ENCODE data around the gene GRK5. TPM values are rescaled to one million over a fixed set of nuclear protein-coding genes. Genes with fewer than 3 reads are reported as not detected.

The GRK5 gene
- total RNA-seq, 1 donor from 2014 or later: 77.6 TPM

GRCh38 chr10:119358567-119358966, 151.2 kb downstream of the GRK5 start:
- peaks cover 5% of the 10 kb centered on the region for H3K4me1 Mint-ChIP-seq (ENCODE audit: low read depth, unreplicated experiment)
- peaks cover 7% of the 10 kb centered on the region for H3K27me3 Mint-ChIP-seq (ENCODE audit: unreplicated experiment)
- no peak overlapping the region for H3K4me3 Mint-ChIP-seq (ENCODE audit: unreplicated experiment)
- H3K27ac Mint-ChIP-seq (ENCODE audit: unreplicated experiment): no peak overlapping the region
- peaks cover 24% of the 10 kb centered on the region for H3K9me3 Mint-ChIP-seq (ENCODE audit: unreplicated experiment)
- TF ChIP-seq CTCF (IDR thresholded peaks at IDR 0.05; ENCODE audit: partially characterized antibody, unreplicated experiment): no peak
- peaks cover 23% of the 10 kb centered on the region for H3K36me3 Mint-ChIP-seq (ENCODE audit: unreplicated experiment)
- no peak for DNase-seq

- H3K27ac Mint-ChIP-seq (ENCODE audit: unreplicated experiment): no peak overlapping the region
- H3K4me1 Mint-ChIP-seq (ENCODE audit: low read depth, unreplicated experiment): peaks cover 9% of the 10 kb centered on the region
- H3K9me3 Mint-ChIP-seq (ENCODE audit: unreplicated experiment): peaks cover 24% of the 10 kb centered on the region
- no peak for DNase-seq
- peaks cover 23% of the 10 kb centered on the region for H3K36me3 Mint-ChIP-seq (ENCODE audit: unreplicated experiment)
- no peak overlapping the region for H3K4me3 Mint-ChIP-seq (ENCODE audit: unreplicated experiment)
- no peak for TF ChIP-seq CTCF (IDR thresholded peaks at IDR 0.05; ENCODE audit: partially characterized antibody, unreplicated experiment)
- H3K27me3 Mint-ChIP-seq (ENCODE audit: unreplicated experiment): peaks cover 7% of the 10 kb centered on the region
These were observed 151.7 kb downstream of the GRK5 start for GRCh38 chr10:119359025-119359424.

GRCh38 chr10:119360181-119360921, 153.0 kb downstream of the GRK5 start:
- Mint-ChIP-seq H3K9me3 (ENCODE audit: unreplicated experiment) (peaks cover 22% of the 10 kb centered on the region), H3K4me1 (ENCODE audit: low read depth, unreplicated experiment) (peaks cover 14% of the 10 kb centered on the region), H3K4me3 (ENCODE audit: unreplicated experiment) (no peak overlapping the region), H3K36me3 (ENCODE audit: unreplicated experiment) (peaks cover 23% of the 10 kb centered on the region), H3K27me3 (ENCODE audit: unreplicated experiment) (peaks cover 7% of the 10 kb centered on the region), H3K27ac (ENCODE audit: unreplicated experiment) (no peak overlapping the region)
- no peak for DNase-seq
- TF ChIP-seq CTCF (IDR thresholded peaks at IDR 0.05; ENCODE audit: partially characterized antibody, unreplicated experiment): no peak

- H3K9me3 Mint-ChIP-seq (ENCODE audit: unreplicated experiment): peaks cover 20% of the 10 kb centered on the region
- no peak for TF ChIP-seq CTCF (IDR thresholded peaks at IDR 0.05; ENCODE audit: partially characterized antibody, unreplicated experiment)
- H3K36me3 Mint-ChIP-seq (ENCODE audit: unreplicated experiment): peaks cover 17% of the 10 kb centered on the region
- DNase-seq: no peak
- no peak overlapping the region for H3K4me3 Mint-ChIP-seq (ENCODE audit: unreplicated experiment)
- no peak overlapping the region for H3K27ac Mint-ChIP-seq (ENCODE audit: unreplicated experiment)
- H3K27me3 Mint-ChIP-seq (ENCODE audit: unreplicated experiment): peaks cover 7% of the 10 kb centered on the region
- H3K4me1 Mint-ChIP-seq (ENCODE audit: low read depth, unreplicated experiment): peaks cover 14% of the 10 kb centered on the region
These were observed 153.7 kb downstream of the GRK5 start for GRCh38 chr10:119361037-119361436.

- H3K27me3 Mint-ChIP-seq (ENCODE audit: unreplicated experiment): peaks cover 5% of the 10 kb centered on the region
- no peak overlapping the region for H3K4me3 Mint-ChIP-seq (ENCODE audit: unreplicated experiment)
- peaks cover 10% of the 10 kb centered on the region for H3K9me3 Mint-ChIP-seq (ENCODE audit: unreplicated experiment)
- no peak for TF ChIP-seq CTCF (IDR thresholded peaks at IDR 0.05; ENCODE audit: partially characterized antibody, unreplicated experiment)
- peaks cover 9% of the 10 kb centered on the region for H3K36me3 Mint-ChIP-seq (ENCODE audit: unreplicated experiment)
- H3K27ac Mint-ChIP-seq (ENCODE audit: unreplicated experiment): no peak overlapping the region
- DNase-seq: no peak
- peaks cover 20% of the 10 kb centered on the region for H3K4me1 Mint-ChIP-seq (ENCODE audit: low read depth, unreplicated experiment)
These were observed 154.8 kb downstream of the GRK5 start for GRCh38 chr10:119362122-119362521.

All from glutamatergic neuron (in vitro differentiated cells).